B cell (primary cell): ENCODE results near the gene ARHGAP12. TPM values are rescaled to one million over a fixed set of nuclear protein-coding genes. Genes with fewer than 3 reads are reported as not detected.

ENCODE experiments used
- ATAC-seq: fragments of 200-7000 bp; cut with Tn5 transposase; one replicate; pipeline ENCODE4 v1.10.0; 2021; ENCODE audit warnings: low read depth, mild to moderate bottlenecking, moderate number of reproducible peaks, moderate library complexity
- CTCF ChIA-PET: fragments of 350-600 bp; sonication (Branson Sonifier 250); formaldehyde crosslinking; loops from one replicate; lab custom pipeline; 2021; ENCODE audit warnings: antibody characterized with exemption, inconsistent platforms; lab: Charles Lee
- POLR2A ChIA-PET: fragments of 350-600 bp; sonication (Branson Sonifier 250); formaldehyde crosslinking; loops from one replicate; lab custom pipeline; 2021; ENCODE audit warnings: antibody characterized with exemption; lab: Charles Lee
- DNase-seq: peaks from one replicate; pipeline ENCODE4 v3.0.0; 2013
- H2AFZ ChIP-seq: 2 replicates; pipeline ENCODE4 v1.6.1; 2012; ENCODE audit warnings: mild to moderate bottlenecking, low read depth, low read length; ENCODE audit not compliant: insufficient read depth, poor library complexity, severe bottlenecking
- H3K27ac ChIP-seq, 2 donors: 1 replicate in 1 of 2; 2 replicates in 1 of 2; pipeline ENCODE4 v1.5.1; 2012 to 2013; ENCODE audit warnings: low read length in 2 of 2, mild to moderate bottlenecking in 2 of 2, moderate library complexity in 1 of 2
- H3K27me3 ChIP-seq, 4 experiments: fragments of 200-600 bp in 1 of 4; sonication (generic) in 1 of 4; replicated peaks in 1 of 4; 1 replicate in 2 of 4; 2 replicates in 2 of 4; pipeline versions ENCODE4 v1.6.1 to v1.7.0; 2013 to 2016; ENCODE audit warnings: low read length in 3 of 4, mild to moderate bottlenecking in 2 of 4, mixed read lengths in 1 of 4, moderate library complexity in 1 of 4; ENCODE audit not compliant: insufficient read depth in 4 of 4, control insufficient read depth in 3 of 4; ENCODE audit errors: control extremely low read depth in 1 of 4
- H3K36me3 ChIP-seq, 2 experiments: replicated peaks in 1 of 2; 1 replicate in 1 of 2; 2 replicates in 1 of 2; pipeline versions ENCODE4 v1.6.1 to v1.7.1; 2013; ENCODE audit warnings: low read length in 1 of 2; ENCODE audit not compliant: insufficient read depth in 2 of 2, control insufficient read depth in 1 of 2; ENCODE audit errors: control extremely low read depth in 1 of 2, extremely low read depth in 1 of 2
- H3K4me1 ChIP-seq, 2 donors: fragments of 200-600 bp in 1 of 2; sonication (generic) in 1 of 2; 1 replicate in 1 of 2; 2 replicates in 1 of 2; pipeline versions ENCODE4 v1.5.1 to v1.6.1; 2013 to 2017; ENCODE audit warnings: low read length in 2 of 2; ENCODE audit not compliant: control insufficient read depth in 2 of 2, insufficient read depth in 2 of 2
- H3K4me2 ChIP-seq: replicated peaks from 2 replicates; pipeline ENCODE3; 2012; ENCODE audit warnings: mild to moderate bottlenecking, low read depth, low read length; ENCODE audit not compliant: poor library complexity, severe bottlenecking
- H3K4me3 ChIP-seq, 5 experiments: fragments of 200-600 bp in 1 of 5; sonication (generic) in 1 of 5; 1 replicate in 3 of 5; 2 replicates in 2 of 5; pipeline versions ENCODE4 v1.5.1 to v1.7.0; 2011 to 2016; ENCODE audit warnings: low read length in 4 of 5, mild to moderate bottlenecking in 4 of 5, low read depth in 2 of 5, control low read depth in 1 of 5, moderate library complexity in 1 of 5; ENCODE audit not compliant: insufficient read depth in 1 of 5; ENCODE audit errors: control extremely low read depth in 1 of 5, extremely low read depth in 1 of 5
- H3K79me2 ChIP-seq: fragments of 200-600 bp; sonication (generic); one replicate; pipeline ENCODE4 v1.6.0; 2016; ENCODE audit warnings: low read length; ENCODE audit not compliant: control insufficient read depth, insufficient read depth
- H3K9ac ChIP-seq: fragments of 200-600 bp; sonication (generic); 2 replicates; pipeline ENCODE4 v1.6.1; 2017; ENCODE audit warnings: mild to moderate bottlenecking, low read length, moderate library complexity
- H3K9me3 ChIP-seq, 3 donors: one replicate each; pipeline versions ENCODE4 v1.6.1 to v1.7.1; 2013; ENCODE audit warnings: low read length in 2 of 3; ENCODE audit not compliant: control insufficient read depth in 2 of 3, insufficient read depth in 1 of 3; ENCODE audit errors: control extremely low read depth in 1 of 3
- H4K20me1 ChIP-seq: 2 replicates; pipeline ENCODE4 v1.6.0; 2012; ENCODE audit warnings: mild to moderate bottlenecking, low read length; ENCODE audit not compliant: insufficient read depth, control insufficient read depth, poor library complexity, severe bottlenecking
- H3K27ac Mint-ChIP-seq: one replicate; pipeline ENCODE4 v1.8.0; 2021; ENCODE audit warnings: mixed read lengths
- H3K27me3 Mint-ChIP-seq: one replicate; pipeline ENCODE4 v1.8.0; 2021; ENCODE audit warnings: mixed read lengths
- H3K4me1 Mint-ChIP-seq: one replicate; pipeline ENCODE4 v1.8.0; 2021; ENCODE audit warnings: mixed read lengths
- H3K4me3 Mint-ChIP-seq: one replicate; pipeline ENCODE4 v1.8.0; 2021; ENCODE audit warnings: mixed read lengths
- H3K9me3 Mint-ChIP-seq: one replicate; pipeline ENCODE4 v1.8.0; 2022; ENCODE audit warnings: mixed read lengths; ENCODE audit not compliant: insufficient read depth
- EZH2 ChIP-seq: IDR thresholded peaks from 2 replicates; pipeline ENCODE4 v1.6.1; 2012; ENCODE audit warnings: borderline replicate concordance, low read depth, mild to moderate bottlenecking, moderate library complexity, low read length; ENCODE audit not compliant: insufficient read depth, poor library complexity, severe bottlenecking
- WGBS: methylation state at CpG from one replicate; pipeline ENCODE4 v1.1.5; 2013; ENCODE audit warnings: missing lambda C conversion rate; ENCODE audit not compliant: insufficient coverage; 5-methylcytosine and 5-hydroxymethylcytosine counted together
- intact Hi-C: fragments of 100-400 bp; cut with micrococcal nuclease; formaldehyde crosslinking; loops from one replicate; pipeline ENCODE4 v1.10.0; 2022
- polyA plus RNA-seq: library from polyadenylated mRNA; depleted of rRNA; stranded (reverse); fragments of >200 nt; gene quantifications from 2 replicates; pipeline ENCODE4 v1.2.3, GENCODE V29; 2012
- total RNA-seq, 2 donors: library from RNA; stranded (reverse); fragments of 120-200 nt in 1 of 2; gene quantifications; 1 replicate in 1 of 2; 2 replicates in 1 of 2; pipeline versions ENCODE4 v1.2.3 to v1.2.4, GENCODE V29; 2013 to 2022
- TF ChIP-seq, protein P1 (sequence below): fragments of 200-600 bp; IDR thresholded peaks from one replicate; pipeline ENCODE4 v1.8.0; 2022; ENCODE audit warnings: antibody characterized with exemption, mild to moderate bottlenecking

The ARHGAP12 gene
- total and polyA plus RNA-seq, 2 donors (not counting 1 experiment from before 2014, with no cell fraction given): 12.3 to 45.3 TPM

DNA sequence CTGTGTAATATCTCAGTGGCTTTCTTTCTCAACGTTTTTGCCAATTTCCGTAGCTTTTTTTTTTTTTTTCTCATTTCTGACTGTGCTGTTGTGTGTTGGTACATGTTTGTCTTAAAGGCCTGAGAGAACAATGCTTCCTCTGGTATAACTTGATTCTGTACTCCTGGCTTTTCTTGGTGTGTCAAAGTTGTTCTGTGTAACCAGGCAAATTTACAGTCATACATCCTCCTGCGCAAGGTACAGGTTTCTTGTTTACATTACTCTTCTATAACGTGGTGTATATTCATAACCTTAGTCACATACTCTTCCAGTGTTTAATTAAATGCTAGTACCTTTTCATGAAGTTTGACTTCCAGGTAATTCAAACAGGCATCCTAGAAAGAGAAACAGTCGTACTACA is 8.3 kb upstream of the ARHGAP12 start:
- Histone ChIP-seq H3K27ac (no peak overlapping the region), H3K4me1 (peaks cover 0 to 6% of the 10 kb centered on the region in 2 donors), H2AFZ (no peak overlapping the region), H3K36me3 (no peaks in the 10 kb centered on the region), H3K4me2 (no peak overlapping the region), H3K79me2 (no peaks in the 10 kb centered on the region), H3K9ac (no peak overlapping the region), H3K4me3 (no peak overlapping the region), H3K27me3 (no peaks in the 10 kb centered on the region), H4K20me1 (no peaks in the 10 kb centered on the region), H3K9me3 (no peaks in the 10 kb centered on the region)
- ATAC-seq (no peak), DNase-seq (no peak)
- intact Hi-C loops: no loop called here
- no CpG with 5 or more reads among the region's 5 CpGs for WGBS
- TF ChIP-seq, protein P1, sequence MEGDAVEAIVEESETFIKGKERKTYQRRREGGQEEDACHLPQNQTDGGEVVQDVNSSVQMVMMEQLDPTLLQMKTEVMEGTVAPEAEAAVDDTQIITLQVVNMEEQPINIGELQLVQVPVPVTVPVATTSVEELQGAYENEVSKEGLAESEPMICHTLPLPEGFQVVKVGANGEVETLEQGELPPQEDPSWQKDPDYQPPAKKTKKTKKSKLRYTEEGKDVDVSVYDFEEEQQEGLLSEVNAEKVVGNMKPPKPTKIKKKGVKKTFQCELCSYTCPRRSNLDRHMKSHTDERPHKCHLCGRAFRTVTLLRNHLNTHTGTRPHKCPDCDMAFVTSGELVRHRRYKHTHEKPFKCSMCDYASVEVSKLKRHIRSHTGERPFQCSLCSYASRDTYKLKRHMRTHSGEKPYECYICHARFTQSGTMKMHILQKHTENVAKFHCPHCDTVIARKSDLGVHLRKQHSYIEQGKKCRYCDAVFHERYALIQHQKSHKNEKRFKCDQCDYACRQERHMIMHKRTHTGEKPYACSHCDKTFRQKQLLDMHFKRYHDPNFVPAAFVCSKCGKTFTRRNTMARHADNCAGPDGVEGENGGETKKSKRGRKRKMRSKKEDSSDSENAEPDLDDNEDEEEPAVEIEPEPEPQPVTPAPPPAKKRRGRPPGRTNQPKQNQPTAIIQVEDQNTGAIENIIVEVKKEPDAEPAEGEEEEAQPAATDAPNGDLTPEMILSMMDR: no peak
- no peak for TF ChIP-seq EZH2
- CTCF ChIA-PET: interaction anchor here (0.6 kb wide), 1 partner anchor 476 kb away, joined by 3 read pairs; no protein-coding TSS in a partner anchor
- no peaks in the 10 kb centered on the region for H3K27me3 Mint-ChIP-seq
- H3K9me3 Mint-ChIP-seq: no peaks in the 10 kb centered on the region
- POLR2A ChIA-PET: no interaction called here
- no peak overlapping the region for H3K4me3 Mint-ChIP-seq
- peaks cover 12% of the 10 kb centered on the region for H3K4me1 Mint-ChIP-seq
- H3K27ac Mint-ChIP-seq: no peak overlapping the region

DNA sequence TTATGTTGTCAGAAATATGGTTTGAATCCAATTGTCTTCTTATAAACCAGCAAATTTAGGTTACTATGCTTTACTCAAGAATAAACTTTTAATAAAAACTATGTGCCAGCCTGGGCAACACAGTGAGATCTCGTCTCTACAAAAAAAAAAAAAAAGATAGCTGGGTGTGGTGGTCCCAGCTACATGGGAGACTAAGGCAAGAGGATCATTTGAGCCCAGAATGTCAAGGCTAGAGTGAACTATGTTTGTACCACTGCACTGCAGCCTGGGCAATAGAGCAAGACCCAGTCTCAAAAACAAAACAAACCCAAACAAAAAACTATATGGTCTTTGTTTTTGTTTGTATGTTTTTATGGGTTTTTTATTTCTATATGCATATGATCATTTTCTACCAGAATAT is 7.5 kb upstream of the ARHGAP12 start:
- H3K4me1 ChIP-seq: peaks cover 0 to 6% of the 10 kb centered on the region in 2 donors
- Mint-ChIP-seq H3K9me3 (no peaks in the 10 kb centered on the region), H3K4me3 (no peak overlapping the region), H3K27me3 (no peaks in the 10 kb centered on the region), H3K27ac (no peak overlapping the region), H3K4me1 (peaks cover 11% of the 10 kb centered on the region)
- POLR2A ChIA-PET: interaction anchor here (0.6 kb wide), 1 partner anchor 117 kb away, joined by 4 read pairs; no protein-coding TSS in a partner anchor
- no peaks in the 10 kb centered on the region for H3K79me2 ChIP-seq
- no peak for ATAC-seq
- H3K36me3 ChIP-seq: no peaks in the 10 kb centered on the region
- no peaks in the 10 kb centered on the region for H3K27me3 ChIP-seq
- no peak overlapping the region for H3K27ac ChIP-seq
- no peak overlapping the region for H3K9ac ChIP-seq
- CTCF ChIA-PET: no interaction called here
- no peak overlapping the region for H2AFZ ChIP-seq
- H3K4me3 ChIP-seq: no peak overlapping the region
- no peaks in the 10 kb centered on the region for H4K20me1 ChIP-seq
- no peak overlapping the region for H3K4me2 ChIP-seq
- TF ChIP-seq, protein P1: no peak
- no peak for TF ChIP-seq EZH2
- intact Hi-C loops: no loop called here
- WGBS: 100% methylated on average over 1 of the region's 1 CpG
- no peak for DNase-seq
- no peaks in the 10 kb centered on the region for H3K9me3 ChIP-seq
